Measurements from ENCODE around the gene PPIP5K2.

- no peak for TF ChIP-seq CTCF (IDR thresholded peaks at IDR 0.05)
- no peak for TF ChIP-seq POLR2AphosphoS5 (IDR thresholded peaks at IDR 0.05)
These were observed 28.1 kb downstream of the PPIP5K2 start for GRCh38 chr5:103148213-103148612.

Measured in upper lobe of left lung (tissue), 4 donors.